ENCODE measurements around the gene C16orf92. TPM values are rescaled to one million over a fixed set of nuclear protein-coding genes. Genes with fewer than 3 reads are reported as not detected.

Gene C16orf92
- total and polyA plus RNA-seq, 2 of the 13 experiments (the other 11 are each of a cell fraction or from before 2014, with no cell fraction given): not detected

DNA sequence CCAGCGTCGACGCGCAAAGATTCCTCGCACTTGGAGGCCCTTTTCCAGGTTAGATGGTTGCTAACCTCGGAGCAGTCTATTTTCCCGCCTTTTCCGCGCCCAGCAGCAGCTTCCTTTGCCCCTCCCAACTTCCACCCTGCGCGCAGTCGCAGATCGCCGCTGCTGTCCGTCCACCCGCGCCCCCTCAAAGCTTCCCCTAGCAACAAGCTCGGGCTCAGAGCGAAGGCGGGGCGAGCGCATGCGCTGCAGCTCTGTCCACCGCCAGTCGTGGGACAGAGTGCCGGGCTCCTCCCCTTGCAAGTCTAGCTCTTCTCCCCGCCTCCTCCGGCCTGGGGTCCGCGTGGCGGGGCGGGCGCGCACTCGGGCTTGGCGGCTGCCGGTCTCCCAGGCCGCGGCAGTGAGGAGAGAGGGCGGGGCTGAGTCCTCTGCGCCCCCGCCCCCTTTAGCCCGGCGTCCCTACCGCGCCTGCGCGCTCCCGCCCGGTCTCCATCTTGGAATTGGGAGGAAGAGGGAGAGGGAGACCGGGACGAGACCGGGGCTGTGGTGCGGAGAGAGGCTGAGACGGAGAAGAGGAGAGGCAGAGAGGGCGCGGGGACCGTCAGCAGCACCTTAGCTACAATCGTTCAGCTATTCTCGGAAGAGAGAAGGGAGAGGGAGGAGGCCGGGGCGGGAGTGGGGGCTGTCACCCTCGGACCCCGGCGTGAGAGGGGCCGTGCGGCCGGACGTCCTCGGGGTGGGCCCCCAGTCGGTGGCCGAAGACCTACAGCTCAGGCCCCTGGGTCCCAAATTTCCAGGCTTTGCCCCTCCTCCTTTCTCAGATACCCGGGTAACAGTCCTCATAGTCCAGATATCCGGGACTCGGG lies 49.4 kb upstream of the C16orf92 start, which contains the start of gene TAOK2 (continued):
- TF ChIP-seq ZNF790 (CRISPR knock-in tag; IDR thresholded peaks at IDR 0.05; ENCODE audit: borderline replicate concordance): peak; percentile 80; the same call in 1 of the 2 replicates
- peak; percentile 74 for TF ChIP-seq NR0B2 (CRISPR knock-in tag; IDR thresholded peaks at IDR 0.05)
- peak; percentile 97 for TF ChIP-seq ZNF501 (CRISPR knock-in tag; IDR thresholded peaks at IDR 0.05)
- no peak; the same call in 1 of the 2 replicates for TF ChIP-seq ZNF552 (CRISPR knock-in tag; IDR thresholded peaks at IDR 0.05; ENCODE audit: borderline replicate concordance)
- TF ChIP-seq ZNF792 (CRISPR knock-in tag; IDR thresholded peaks at IDR 0.05): peak; percentile 93
- no peak for TF ChIP-seq ZNF34 (CRISPR knock-in tag; IDR thresholded peaks at IDR 0.05; ENCODE audit: borderline replicate concordance)
- TF ChIP-seq ZNF780A (CRISPR knock-in tag; IDR thresholded peaks at IDR 0.05): peak; percentile 90
- TF ChIP-seq HNRNPH1 (optimal IDR thresholded peaks at IDR 0.05; ENCODE audit: low read depth, low read length): peak; percentile 94
- TF ChIP-seq ZNF235 (CRISPR knock-in tag; IDR thresholded peaks at IDR 0.05; ENCODE audit: borderline replicate concordance): peak; percentile 84; the same call in 1 of the 2 replicates
- TF ChIP-seq, protein P1, sequence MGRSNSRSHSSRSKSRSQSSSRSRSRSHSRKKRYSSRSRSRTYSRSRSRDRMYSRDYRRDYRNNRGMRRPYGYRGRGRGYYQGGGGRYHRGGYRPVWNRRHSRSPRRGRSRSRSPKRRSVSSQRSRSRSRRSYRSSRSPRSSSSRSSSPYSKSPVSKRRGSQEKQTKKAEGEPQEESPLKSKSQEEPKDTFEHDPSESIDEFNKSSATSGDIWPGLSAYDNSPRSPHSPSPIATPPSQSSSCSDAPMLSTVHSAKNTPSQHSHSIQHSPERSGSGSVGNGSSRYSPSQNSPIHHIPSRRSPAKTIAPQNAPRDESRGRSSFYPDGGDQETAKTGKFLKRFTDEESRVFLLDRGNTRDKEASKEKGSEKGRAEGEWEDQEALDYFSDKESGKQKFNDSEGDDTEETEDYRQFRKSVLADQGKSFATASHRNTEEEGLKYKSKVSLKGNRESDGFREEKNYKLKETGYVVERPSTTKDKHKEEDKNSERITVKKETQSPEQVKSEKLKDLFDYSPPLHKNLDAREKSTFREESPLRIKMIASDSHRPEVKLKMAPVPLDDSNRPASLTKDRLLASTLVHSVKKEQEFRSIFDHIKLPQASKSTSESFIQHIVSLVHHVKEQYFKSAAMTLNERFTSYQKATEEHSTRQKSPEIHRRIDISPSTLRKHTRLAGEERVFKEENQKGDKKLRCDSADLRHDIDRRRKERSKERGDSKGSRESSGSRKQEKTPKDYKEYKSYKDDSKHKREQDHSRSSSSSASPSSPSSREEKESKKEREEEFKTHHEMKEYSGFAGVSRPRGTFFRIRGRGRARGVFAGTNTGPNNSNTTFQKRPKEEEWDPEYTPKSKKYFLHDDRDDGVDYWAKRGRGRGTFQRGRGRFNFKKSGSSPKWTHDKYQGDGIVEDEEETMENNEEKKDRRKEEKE (IDR thresholded peaks at IDR 0.05): no peak
- TF ChIP-seq ATF5 (CRISPR knock-in tag; IDR thresholded peaks at IDR 0.05; ENCODE audit: low read depth): no peak
- peak; percentile 91 for TF ChIP-seq PHF8 (CRISPR knock-in tag; IDR thresholded peaks at IDR 0.05)
- TF ChIP-seq FOXK1 (CRISPR knock-in tag; IDR thresholded peaks at IDR 0.05; ENCODE audit: borderline replicate concordance, low read depth): peak; percentile 79; the same call in 1 of the 2 replicates
- no peak for TF ChIP-seq ZNF615 (CRISPR knock-in tag; IDR thresholded peaks at IDR 0.05; ENCODE audit: borderline replicate concordance)
- TF ChIP-seq ZNF317 (CRISPR knock-in tag; IDR thresholded peaks at IDR 0.05): peak; percentile 69
- TF ChIP-seq GABPB1 (CRISPR knock-in tag; IDR thresholded peaks at IDR 0.05): peak; percentile 86
- no peak for TF ChIP-seq ZNF382 (CRISPR knock-in tag; IDR thresholded peaks at IDR 0.05; ENCODE audit: borderline replicate concordance)
- TF ChIP-seq CBX1 (IDR thresholded peaks at IDR 0.05; ENCODE audit: low read depth): no peak
- peak; percentile 73; the same call in 1 of the 2 replicates for TF ChIP-seq MTA1 (CRISPR knock-in tag; IDR thresholded peaks at IDR 0.05; ENCODE audit: borderline replicate concordance)
- TF ChIP-seq ZSCAN25 (CRISPR knock-in tag; IDR thresholded peaks at IDR 0.05): peak; percentile 93
- TF ChIP-seq ZNF333 (CRISPR knock-in tag; IDR thresholded peaks at IDR 0.05; ENCODE audit: borderline replicate concordance): peak; percentile 68; the same call in 1 of the 2 replicates
- TF ChIP-seq ZNF546 (CRISPR knock-in tag; conservative IDR thresholded peaks at IDR 0.05): peak; percentile 86
- peak; percentile 79; the same call in 1 of the 2 replicates for TF ChIP-seq NCOA1 (CRISPR knock-in tag; IDR thresholded peaks at IDR 0.05)
- peak; percentile 83; the same call in 1 of the 2 replicates for TF ChIP-seq KAT8 (CRISPR knock-in tag; IDR thresholded peaks at IDR 0.05)
- no peak; the same call in 1 of the 2 replicates for TF ChIP-seq ZNF138 (CRISPR knock-in tag; IDR thresholded peaks at IDR 0.05; ENCODE audit: low read depth)
- TF ChIP-seq ADNP (CRISPR knock-in tag; IDR thresholded peaks at IDR 0.05): no peak
- TF ChIP-seq ZNF367 (CRISPR knock-in tag; IDR thresholded peaks at IDR 0.05; ENCODE audit: borderline replicate concordance): no peak
